GM19438 (cell line): ENCODE results near the gene SIAH1.
"Not testable (repeated sequence)": the region's sequence is repeated elsewhere in the genome, so short reads cannot be mapped to it uniquely, and the experiment has no call there.

Source experiments
- ATAC-seq: cut with Tn5 transposase; IDR thresholded peaks from one replicate; pipeline ENCODE4 v1.9.1; 2021; ENCODE audit warnings: low read depth; ENCODE audit not compliant: unreplicated experiment

Gene SIAH1

GRCh38 chr16:48393485-48394354, 8.5 kb upstream of the SIAH1 start:
- ATAC-seq, result no peak

GRCh38 chr16:48392407-48392806, 7.2 kb upstream of the SIAH1 start:
- ATAC-seq, result no peak

- ATAC-seq, result no peak
Measured at GRCh38 chr16:48386559-48387312, 1.5 kb upstream of the SIAH1 start.

GRCh38 chr16:48384520-48385252, 527 bp downstream of the SIAH1 start:
- ATAC-seq, result peak; percentile 51

GRCh38 chr16:48383877-48384519, 1.2 kb downstream of the SIAH1 start:
- ATAC-seq, result no peak

GRCh38 chr16:48383009-48383876, 2.0 kb downstream of the SIAH1 start:
- no peak for ATAC-seq

- no peak for ATAC-seq
Measured at GRCh38 chr16:48382131-48382530, 3.1 kb downstream of the SIAH1 start.

- ATAC-seq, result no peak
Measured at GRCh38 chr16:48381201-48381600, 4.0 kb downstream of the SIAH1 start.

- ATAC-seq, result no peak
Measured at GRCh38 chr16:48378836-48379235, 6.4 kb downstream of the SIAH1 start.

- no peak for ATAC-seq
Measured at GRCh38 chr16:48378276-48378675, 6.9 kb downstream of the SIAH1 start.

- ATAC-seq, result not testable (repeated sequence)
Measured at GRCh38 chr16:48377301-48377700, 7.9 kb downstream of the SIAH1 start.

- no peak for ATAC-seq
Measured at GRCh38 chr16:48374255-48374654, 11.0 kb downstream of the SIAH1 start.

- ATAC-seq, result no peak
Measured at GRCh38 chr16:48373258-48374029, 11.8 kb downstream of the SIAH1 start.

- no peak for ATAC-seq
Measured at GRCh38 chr16:48372744-48373143, 12.5 kb downstream of the SIAH1 start.

GRCh38 chr16:48371393-48371780, 13.8 kb downstream of the SIAH1 start:
- no peak for ATAC-seq

- ATAC-seq, result not testable (repeated sequence)
Measured at GRCh38 chr16:48370668-48371392, 14.4 kb downstream of the SIAH1 start.

GRCh38 chr16:48370229-48370628, 15.0 kb downstream of the SIAH1 start:
- no peak for ATAC-seq

- ATAC-seq, result no peak
Measured at GRCh38 chr16:48369765-48370164, 15.4 kb downstream of the SIAH1 start.
